ENCODE results near the gene PRRT3.
"Not testable (repeated sequence)": the region's sequence is repeated elsewhere in the genome, so short reads cannot be mapped to it uniquely, and the experiment has no call there.

Gene PRRT3

DNA sequence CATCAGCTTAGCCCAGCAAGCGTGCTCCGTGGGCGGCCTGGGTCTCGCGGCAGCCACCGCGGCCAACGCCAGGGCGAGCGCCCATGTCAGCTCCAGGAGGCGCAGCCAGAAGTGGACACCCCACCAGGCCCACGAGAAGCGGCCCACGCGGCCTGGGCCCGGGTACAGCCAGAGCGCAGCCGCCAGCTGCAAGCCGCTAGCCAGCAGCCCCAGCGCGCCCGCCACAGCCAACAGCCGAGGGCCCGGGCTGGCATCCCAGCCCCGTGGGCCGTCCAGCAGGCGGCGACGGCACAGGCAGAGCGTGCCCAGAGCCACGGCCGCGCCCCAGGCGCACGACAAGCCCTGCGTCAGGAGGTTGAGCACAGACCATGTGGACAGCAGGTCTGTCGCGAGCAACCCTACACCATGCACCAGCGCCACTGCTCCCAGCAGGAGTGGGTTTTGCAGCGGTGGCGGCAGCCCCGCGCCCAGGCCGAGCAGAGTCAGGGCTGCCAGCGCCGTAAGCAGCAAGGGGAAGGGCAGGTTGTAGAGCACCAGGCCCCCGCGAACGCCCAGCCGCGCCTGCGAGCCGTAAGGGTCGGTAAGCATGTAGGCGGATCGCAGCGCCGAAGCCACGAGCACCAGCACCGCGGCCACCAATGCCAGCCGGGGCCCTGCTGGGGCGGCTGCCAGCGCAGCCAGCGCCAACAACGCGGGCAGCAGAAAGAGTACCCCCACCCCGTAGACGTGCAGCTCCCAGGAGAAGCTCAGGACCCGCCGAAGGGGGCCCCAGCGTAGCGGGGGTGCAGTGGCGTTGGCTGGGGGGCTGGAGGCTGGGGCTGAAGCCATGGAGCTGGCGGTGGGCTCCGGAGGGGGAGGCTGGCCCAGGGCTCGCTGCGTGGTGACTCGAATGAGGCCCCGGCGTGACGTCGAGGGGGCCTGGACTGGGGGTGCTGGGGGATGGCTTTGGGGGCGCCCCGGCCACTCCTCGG, 4.9 kb downstream of the PRRT3 start:
- DNase-seq (ENCODE audit: low read depth): no peak

DNA sequence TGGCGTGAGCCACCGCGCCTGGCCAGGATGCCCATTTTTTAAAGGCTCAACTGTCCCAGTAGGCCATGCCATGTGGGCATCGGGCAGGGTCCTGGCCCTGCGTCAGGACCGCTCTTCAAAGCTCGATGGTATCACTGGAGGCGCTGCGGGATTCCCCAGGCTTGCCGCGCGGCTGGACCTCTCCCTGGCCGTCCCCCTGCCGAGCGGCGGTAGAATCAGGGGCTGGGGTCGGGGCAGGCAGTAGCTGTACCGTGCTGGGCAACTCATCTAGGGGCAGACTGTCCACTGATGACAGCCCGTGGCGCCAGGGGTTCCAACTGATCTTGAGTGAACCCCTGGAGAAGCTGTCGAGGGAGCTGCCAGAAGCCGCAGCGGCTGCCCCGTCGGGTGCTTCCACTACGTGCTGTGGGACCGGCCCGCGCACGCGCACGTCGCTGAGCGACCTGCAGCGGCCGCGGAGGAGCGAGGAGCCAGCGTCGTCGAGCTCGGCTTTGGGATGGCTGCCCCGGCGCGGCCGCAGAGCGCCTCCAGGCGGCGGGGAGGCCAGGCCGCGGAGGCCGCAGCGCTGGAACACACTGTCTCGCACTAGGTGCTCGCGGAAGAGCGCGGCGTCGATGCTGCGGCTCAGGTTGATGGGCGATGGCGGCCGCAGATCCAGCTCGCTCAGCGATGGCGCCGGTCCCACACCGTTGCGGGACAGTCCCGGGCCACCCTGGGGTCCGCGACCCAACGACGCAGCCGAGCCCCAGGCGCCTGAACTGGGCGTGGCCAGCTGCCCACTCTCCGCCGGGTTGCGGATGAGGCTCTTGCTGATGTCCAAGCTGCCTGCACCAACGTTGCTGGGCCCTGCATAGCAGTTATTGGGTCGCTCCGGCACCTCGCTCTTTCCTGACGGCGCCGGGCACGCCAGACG, 5.8 kb downstream of the PRRT3 start:
- DNase-seq (ENCODE audit: low read depth): no peak

GRCh38 chr3:9945358-9945757, 6.8 kb downstream of the PRRT3 start:
- DNase-seq (ENCODE audit: low read depth): no peak

GRCh38 chr3:9944271-9944670, 7.9 kb downstream of the PRRT3 start:
- no peak for DNase-seq (ENCODE audit: low read depth)

- DNase-seq (ENCODE audit: low read depth): no peak
Measured at GRCh38 chr3:9942934-9943690, 9.1 kb downstream of the PRRT3 start.

DNA sequence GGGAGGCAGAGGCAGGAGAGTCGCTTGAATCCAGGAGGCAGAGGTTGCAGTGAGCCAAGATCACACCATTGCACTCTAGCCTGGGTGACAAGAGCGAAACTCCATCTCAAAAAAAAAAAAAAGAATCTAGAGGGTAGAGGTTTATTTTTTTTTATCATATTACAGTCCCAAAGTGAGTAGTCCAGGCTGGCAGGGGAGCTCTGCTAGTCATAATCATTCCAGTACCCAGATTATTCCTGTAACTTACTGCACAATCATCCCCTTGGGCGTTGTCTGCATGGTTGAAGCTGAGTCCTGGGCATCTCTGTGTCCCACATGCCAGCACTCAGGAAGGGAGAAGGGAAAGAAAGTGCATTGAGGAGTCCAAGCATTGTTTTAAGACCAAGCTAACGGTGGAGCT, 10.0 kb downstream of the PRRT3 start:
- no peak for DNase-seq (ENCODE audit: low read depth)

- DNase-seq (ENCODE audit: low read depth): no peak
Measured at GRCh38 chr3:9940746-9941145, 11.5 kb downstream of the PRRT3 start.

DNA sequence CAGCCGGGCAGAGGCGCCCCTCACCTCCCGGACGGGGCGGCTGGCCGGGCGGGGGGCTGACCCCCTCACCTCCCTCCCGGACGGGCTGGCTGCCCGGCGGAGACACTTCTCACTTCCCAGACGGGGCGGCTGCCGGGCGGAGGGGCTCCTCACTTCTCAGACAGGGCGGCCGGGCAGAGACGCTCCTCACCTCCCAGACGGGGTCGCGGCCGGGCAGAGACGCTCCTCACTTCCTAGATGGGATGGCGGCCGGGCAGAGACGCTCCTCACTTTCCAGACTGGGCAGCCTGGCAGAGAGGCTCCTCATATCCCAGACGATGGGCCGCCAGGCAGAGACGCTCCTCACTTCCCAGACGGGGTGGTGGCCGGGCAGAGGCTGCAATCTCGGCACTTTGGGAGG, 12.3 kb downstream of the PRRT3 start:
- DNase-seq (ENCODE audit: low read depth): not testable (repeated sequence)

DNA sequence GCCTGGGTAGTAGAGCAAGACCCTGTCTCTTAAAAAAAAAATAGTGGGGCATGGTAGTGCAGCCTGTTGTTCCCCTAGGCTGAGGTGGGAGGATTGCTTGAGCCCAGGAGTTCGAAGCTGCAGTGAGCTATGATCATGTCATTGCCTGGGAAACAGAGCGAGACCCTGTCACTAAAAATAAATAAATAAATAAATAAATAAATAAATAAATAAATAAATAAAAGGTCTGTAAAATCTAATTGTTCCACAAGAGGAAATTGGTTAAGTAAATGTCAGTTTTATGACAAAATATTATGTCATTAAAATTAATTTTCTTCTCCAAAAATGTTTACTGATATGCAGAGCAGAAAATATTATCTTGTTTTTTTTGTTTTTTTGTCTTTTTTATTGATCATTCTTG, 13.2 kb downstream of the PRRT3 start:
- DNase-seq (ENCODE audit: low read depth): no peak

GRCh38 chr3:9937486-9938238, 14.5 kb downstream of the PRRT3 start:
- no peak for DNase-seq (ENCODE audit: low read depth)

DNA sequence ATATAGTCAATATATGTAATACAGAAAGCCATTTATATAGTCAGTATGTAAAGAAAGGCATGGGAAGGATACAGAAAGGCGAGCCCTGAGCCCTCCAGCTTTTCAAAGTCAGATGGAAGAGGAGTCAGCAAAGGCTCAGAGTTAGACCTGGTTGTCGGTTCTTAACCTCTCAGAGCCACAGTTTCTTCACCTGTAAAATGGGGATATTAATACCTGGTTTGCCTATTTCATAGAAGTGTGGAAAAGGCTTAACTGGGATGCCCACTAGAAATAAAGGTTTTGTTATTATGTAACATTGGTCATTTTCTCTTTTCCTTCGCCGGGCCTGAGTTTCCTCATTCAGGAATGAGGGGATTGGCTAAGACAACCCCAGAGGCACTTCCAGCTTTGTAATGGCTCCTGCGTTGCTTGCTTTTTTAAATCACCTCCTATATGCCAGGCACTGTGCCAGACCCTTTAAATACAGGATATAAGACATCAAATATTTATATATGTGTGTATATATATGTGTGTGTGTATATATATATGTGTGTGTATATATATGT, 16.2 kb downstream of the PRRT3 start:
- no peak for DNase-seq (ENCODE audit: low read depth)

GRCh38 chr3:9934993-9935392, 17.2 kb downstream of the PRRT3 start:
- no peak for DNase-seq (ENCODE audit: low read depth)

DNA sequence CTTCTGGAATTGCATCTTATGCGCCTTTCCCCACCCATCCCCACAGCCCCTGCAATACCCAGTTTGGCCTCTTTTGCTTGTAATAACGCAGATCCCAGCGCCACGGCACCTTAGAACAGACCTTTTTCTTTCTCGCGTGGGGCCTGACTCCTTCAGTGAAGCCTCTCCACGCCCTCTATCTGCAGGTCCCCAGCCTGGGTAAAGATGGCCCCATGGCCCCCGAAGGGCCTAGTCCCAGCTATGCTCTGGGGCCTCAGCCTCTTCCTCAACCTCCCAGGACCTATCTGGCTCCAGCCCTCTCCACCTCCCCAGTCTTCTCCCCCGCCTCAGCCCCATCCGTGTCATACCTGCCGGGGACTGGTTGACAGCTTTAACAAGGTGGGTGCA, 18.0 kb downstream of the PRRT3 start:
- no peak for DNase-seq (ENCODE audit: low read depth)

GRCh38 chr3:9933561-9934234, 18.5 kb downstream of the PRRT3 start, which contains the start of gene CRELD1:
CRELD1 (plus strand) TSS chr3:9933834; CDS start chr3:9934439, 605 bp downstream.
- DNase-seq (ENCODE audit: low read depth): no peak

DNA sequence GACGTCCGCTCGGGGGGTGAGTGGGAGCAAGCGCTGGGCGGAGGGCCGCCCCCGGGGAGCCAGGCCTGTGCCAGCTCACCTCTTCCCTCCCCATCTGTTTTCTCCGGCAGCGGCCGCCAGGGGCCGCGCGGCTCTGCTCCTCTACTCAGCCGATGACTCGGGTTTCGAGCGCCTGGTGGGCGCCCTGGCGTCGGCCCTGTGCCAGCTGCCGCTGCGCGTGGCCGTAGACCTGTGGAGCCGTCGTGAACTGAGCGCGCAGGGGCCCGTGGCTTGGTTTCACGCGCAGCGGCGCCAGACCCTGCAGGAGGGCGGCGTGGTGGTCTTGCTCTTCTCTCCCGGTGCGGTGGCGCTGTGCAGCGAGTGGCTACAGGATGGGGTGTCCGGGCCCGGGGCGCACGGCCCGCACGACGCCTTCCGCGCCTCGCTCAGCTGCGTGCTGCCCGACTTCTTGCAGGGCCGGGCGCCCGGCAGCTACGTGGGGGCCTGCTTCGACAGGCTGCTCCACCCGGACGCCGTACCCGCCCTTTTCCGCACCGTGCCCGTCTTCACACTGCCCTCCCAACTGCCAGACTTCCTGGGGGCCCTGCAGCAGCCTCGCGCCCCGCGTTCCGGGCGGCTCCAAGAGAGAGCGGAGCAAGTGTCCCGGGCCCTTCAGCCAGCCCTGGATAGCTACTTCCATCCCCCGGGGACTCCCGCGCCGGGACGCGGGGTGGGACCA, 19.2 kb downstream of the PRRT3 start:
- no peak for DNase-seq (ENCODE audit: low read depth)

DNA sequence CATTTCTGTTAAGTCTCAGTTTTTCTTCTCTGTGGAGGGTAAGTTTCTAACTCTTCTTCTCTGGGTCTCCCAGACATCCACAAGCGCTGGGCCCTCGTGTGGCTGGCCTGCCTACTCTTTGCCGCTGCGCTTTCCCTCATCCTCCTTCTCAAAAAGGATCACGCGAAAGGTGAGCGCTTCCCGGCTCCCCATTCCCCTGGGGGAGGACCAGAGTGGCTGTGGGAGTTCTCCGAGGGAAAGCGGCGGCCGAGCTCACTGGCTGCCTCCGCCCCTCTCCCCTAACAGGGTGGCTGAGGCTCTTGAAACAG, 19.7 kb downstream of the PRRT3 start:
- DNase-seq (ENCODE audit: low read depth): no peak

DNA sequence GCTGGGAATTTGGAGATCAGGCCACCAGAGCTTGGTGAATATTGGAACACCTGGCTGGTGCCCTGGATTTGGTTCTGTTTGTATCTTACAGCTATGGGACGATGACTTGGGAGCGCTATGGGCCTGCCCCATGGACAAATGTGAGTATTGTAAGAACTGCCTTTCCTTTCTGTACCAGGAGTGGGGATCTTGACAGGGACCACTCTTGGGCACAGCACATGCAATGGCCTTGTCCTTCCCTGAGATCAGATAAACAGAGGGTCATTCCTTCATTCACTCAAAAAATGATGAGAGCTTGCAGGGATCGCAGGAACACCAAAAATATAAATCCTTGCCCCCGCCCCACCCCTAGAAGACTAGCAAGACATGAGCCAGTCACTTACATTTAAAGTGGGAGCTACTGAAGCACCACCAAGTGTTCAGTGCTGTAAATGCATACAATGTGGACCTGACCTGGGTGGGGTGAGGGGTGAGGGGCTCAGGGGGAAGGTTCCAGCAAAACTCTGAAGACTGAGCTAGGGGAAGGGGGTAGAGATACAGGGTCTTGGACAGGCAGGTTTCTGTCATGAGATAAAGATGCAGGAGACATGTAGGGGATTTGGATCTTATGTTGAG, 21.3 kb downstream of the PRRT3 start:
- DNase-seq (ENCODE audit: low read depth): no peak

DNA sequence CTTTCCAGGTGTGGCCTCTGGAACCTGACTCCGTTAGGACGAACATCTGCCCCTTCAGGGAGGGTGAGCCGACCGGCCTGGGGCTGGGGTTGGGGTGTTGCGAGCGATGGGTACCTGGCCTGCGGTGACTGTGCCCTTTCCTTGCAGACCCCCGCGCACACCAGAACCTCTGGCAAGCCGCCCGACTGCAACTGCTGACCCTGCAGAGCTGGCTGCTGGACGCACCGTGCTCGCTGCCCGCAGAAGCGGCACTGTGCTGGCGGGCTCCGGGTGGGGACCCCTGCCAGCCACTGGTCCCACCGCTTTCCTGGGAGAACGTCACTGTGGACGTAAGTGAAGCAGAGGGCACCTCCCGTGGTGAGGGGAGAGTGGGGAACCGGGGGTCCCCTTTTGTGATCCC, 24.1 kb downstream of the PRRT3 start:
- DNase-seq (ENCODE audit: low read depth): no peak

- DNase-seq (ENCODE audit: low read depth): no peak
Measured at GRCh38 chr3:9918261-9919038, 33.8 kb downstream of the PRRT3 start.

All from GM04503 (cell line).